Upper lobe of right lung (tissue), 1 donor: ENCODE measurements around the gene EVPLL. TPM values are rescaled to one million over a fixed set of nuclear protein-coding genes. Genes with fewer than 3 reads are reported as not detected.

Experiments used
- ATAC-seq: fragments of 200-7000 bp; cut with Tn5 transposase; one replicate; pipeline ENCODE4 v1.9.1; 2020; ENCODE audit warnings: mild to moderate bottlenecking, moderate library complexity
- DNase-seq: peaks from one replicate; pipeline ENCODE4 v3.0.0-alpha.2; 2020
- H3K27ac ChIP-seq: fragments of 200-600 bp; one replicate; pipeline ENCODE4 v1.8.0; 2022
- H3K27me3 ChIP-seq: fragments of 200-600 bp; one replicate; pipeline ENCODE4 v1.8.0; 2022; ENCODE audit warnings: mild to moderate bottlenecking
- H3K36me3 ChIP-seq: fragments of 200-600 bp; one replicate; pipeline ENCODE4 v1.8.0; 2022
- H3K4me1 ChIP-seq: fragments of 200-600 bp; one replicate; pipeline ENCODE4 v1.8.0; 2022
- H3K4me3 ChIP-seq: fragments of 200-600 bp; one replicate; pipeline ENCODE4 v1.8.0; 2022; ENCODE audit warnings: mild to moderate bottlenecking
- H3K9me3 ChIP-seq: fragments of 200-600 bp; one replicate; pipeline ENCODE4 v1.8.0; 2022
- CTCF ChIP-seq: fragments of 200-600 bp; IDR thresholded peaks from one replicate; pipeline ENCODE4 v1.8.0; 2022; ENCODE audit warnings: antibody characterized with exemption
- intact Hi-C: fragments of 100-400 bp; cut with DNase I; formaldehyde crosslinking; loops from one replicate; pipeline ENCODE4 v1.11.0; 2022
- total RNA-seq: library from RNA; stranded (reverse); fragmentation: NEBNext Ultra II Directional; extraction: Animal tissue kit (Norgen Biotek cat#: 25700); gene quantifications from one replicate; pipeline ENCODE4 v1.2.1, GENCODE V29; 2021
- donor health status: DM: no; HTN: yes; CAD: no; lungs with severe emphysema.

The EVPLL gene
- total RNA-seq, 1 donor from 2014 or later = 1.8 TPM

- DNase-seq = peak; percentile 86
- peak; percentile 48 for ATAC-seq
- Histone ChIP-seq H3K27me3 (no peaks in the 10 kb centered on the region), H3K9me3 (no peaks in the 10 kb centered on the region), H3K36me3 (no peaks in the 10 kb centered on the region), H3K4me3 (peak overlapping the region; percentile 85), H3K4me1 (peaks cover 21% of the 10 kb centered on the region), H3K27ac (peak overlapping the region; percentile 82)
- intact Hi-C loops = no loop called here
- TF ChIP-seq CTCF = no peak
Measured at GRCh38 chr17:18362698-18363100, 14.9 kb upstream of the EVPLL start.

GRCh38 chr17:18363101-18364049 lies 14.2 kb upstream of the EVPLL start, which contains the start of gene SHMT1:
Gene SHMT1 (minus strand): TSS chr17:18363550. CDS start chr17:18355981, 7,569 bp downstream.
- peak within 1 kb of the TSS; percentile 85 for H3K4me3 ChIP-seq
- no peaks in the 10 kb centered on the region for H3K9me3 ChIP-seq
- DNase-seq = peak; percentile 98
- no peak for TF ChIP-seq CTCF
- no peaks in the 10 kb centered on the region for H3K36me3 ChIP-seq
- H3K27me3 ChIP-seq = no peaks in the 10 kb centered on the region
- peak; percentile 100 for ATAC-seq
- intact Hi-C loops = no loop called here
- H3K27ac ChIP-seq = peak within 1 kb of the TSS; percentile 82
- peaks cover 21% of the 10 kb centered on the region for H3K4me1 ChIP-seq

GRCh38 chr17:18364166-18364565 lies 13.4 kb upstream of the EVPLL start:
- Histone ChIP-seq H3K27me3 (no peaks in the 10 kb centered on the region), H3K4me3 (no peak overlapping the region), H3K36me3 (no peaks in the 10 kb centered on the region), H3K4me1 (peaks cover 21% of the 10 kb centered on the region), H3K9me3 (no peaks in the 10 kb centered on the region), H3K27ac (no peak overlapping the region)
- intact Hi-C loops = no loop called here
- no peak for DNase-seq
- ATAC-seq = no peak
- no peak for TF ChIP-seq CTCF

GRCh38 chr17:18368946-18369345 lies 8.6 kb upstream of the EVPLL start:
- TF ChIP-seq CTCF = no peak
- intact Hi-C loops = no loop called here
- Histone ChIP-seq H3K27me3 (no peaks in the 10 kb centered on the region), H3K36me3 (no peaks in the 10 kb centered on the region), H3K4me3 (no peak overlapping the region), H3K27ac (no peak overlapping the region), H3K4me1 (peaks cover 2% of the 10 kb centered on the region), H3K9me3 (no peaks in the 10 kb centered on the region)
- ATAC-seq (no peak), DNase-seq (no peak)

GRCh38 chr17:18370761-18371160 lies 6.8 kb upstream of the EVPLL start:
- ATAC-seq = no peak
- Histone ChIP-seq H3K9me3 (peaks cover 5% of the 10 kb centered on the region), H3K36me3 (no peaks in the 10 kb centered on the region), H3K27me3 (no peaks in the 10 kb centered on the region), H3K4me3 (no peak overlapping the region), H3K4me1 (no peaks in the 10 kb centered on the region), H3K27ac (no peak overlapping the region)
- intact Hi-C loops = no loop called here
- TF ChIP-seq CTCF = no peak
- peak; percentile 22 for DNase-seq
